ENCODE results near the gene NEUROG1.

DNA sequence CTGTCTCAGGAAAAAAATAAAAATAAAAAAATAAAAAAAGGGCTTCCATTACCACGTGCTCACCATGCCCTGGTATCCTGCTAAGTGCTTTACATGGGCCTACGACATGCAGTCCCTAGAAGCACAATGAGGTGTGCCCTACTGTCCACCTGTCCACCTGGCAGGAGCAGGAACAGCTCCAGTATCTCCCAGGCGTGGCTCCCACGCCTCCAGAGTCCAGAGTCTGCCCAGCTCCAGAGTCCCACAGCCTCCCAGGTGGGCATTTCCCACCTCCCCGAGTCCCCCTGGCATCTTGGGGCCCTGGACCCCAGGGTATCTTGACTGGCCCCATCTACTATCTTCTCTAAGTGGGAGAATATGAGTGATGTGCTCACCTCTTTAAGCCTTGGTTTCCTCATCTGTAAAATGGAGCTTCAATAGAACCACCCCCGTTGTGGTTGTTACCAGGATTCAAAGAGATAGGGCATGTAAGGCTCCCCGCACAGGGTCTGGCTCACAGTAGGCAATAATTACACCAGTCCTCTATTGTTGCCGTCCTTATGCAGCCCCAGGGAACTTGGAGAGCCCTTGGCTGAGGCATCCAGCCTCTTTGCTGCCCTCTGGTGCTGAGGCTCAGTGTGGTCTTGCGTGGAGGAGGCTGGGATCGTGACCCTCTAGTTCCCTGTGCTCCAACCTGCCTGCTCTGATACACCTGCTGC is 34.1 kb upstream of the NEUROG1 start:
- peak in 1 of 3 donors; percentile 17 for TF ChIP-seq CTCF (IDR thresholded peaks at IDR 0.05)
- TF ChIP-seq POLR2A (IDR thresholded peaks at IDR 0.05) = no peak

Measured in breast epithelium (tissue), 3 donors.